HEK293 (cell line): ENCODE results near the gene METAP1D.
"Not testable (repeated sequence)": the region's sequence is repeated elsewhere in the genome, so short reads cannot be mapped to it uniquely, and the experiment has no call there.

Source experiments
- CTCF ChIA-PET: fragments of 350-600 bp; formaldehyde crosslinking; extraction: SDS; loops from one replicate; lab custom pipeline; 2021; ENCODE audit warnings: antibody characterized with exemption; lab: Yijun Ruan, JAX
- POLR2A ChIA-PET: fragments of 300-600 bp; formaldehyde crosslinking; extraction: SDS; loops from one replicate; lab custom pipeline; 2020; ENCODE audit warnings: antibody characterized with exemption, inconsistent platforms; lab: Yijun Ruan, JAX
- H3K27ac ChIP-seq: fragments of 200-500 bp; sonication (Bioruptor generic); 2 replicates; pipeline ENCODE4 v1.5.1; 2014; ENCODE audit warnings: low read depth, low read length, control low read depth, inconsistent platforms; ENCODE audit errors: extremely low read depth
- H3K36me3 ChIP-seq, 2 experiments: fragments of 200-500 bp in 1 of 2; sonication (Bioruptor generic) in 1 of 2; 1 replicate in 1 of 2; 2 replicates in 1 of 2; pipeline ENCODE4 v1.5.1; 2014 to 2017; ENCODE audit warnings: inconsistent platforms in 2 of 2, low read length in 2 of 2; ENCODE audit not compliant: control insufficient read depth in 2 of 2, insufficient read depth in 1 of 2
- H3K4me1 ChIP-seq: fragments of 200-500 bp; sonication (Bioruptor generic); 2 replicates; pipeline ENCODE4 v1.5.1; 2014; ENCODE audit warnings: mild to moderate bottlenecking, low read length, inconsistent platforms; ENCODE audit not compliant: control insufficient read depth, insufficient read depth
- H3K4me3 ChIP-seq: 2 replicates; pipeline ENCODE4 v1.5.1; 2011; ENCODE audit warnings: low read depth, mild to moderate bottlenecking, control low read depth, low read length, moderate library complexity
- H3K9me3 ChIP-seq: fragments of 200-500 bp; sonication (Bioruptor generic); 2 replicates; pipeline ENCODE4 v1.5.1; 2014; ENCODE audit warnings: low read depth, low read length, inconsistent platforms; ENCODE audit not compliant: control insufficient read depth, insufficient read depth
- BCL11A ChIP-seq: fragments of 450-650 bp; formaldehyde crosslinking; IDR thresholded peaks from 2 replicates; pipeline ENCODE4 v1.5.1; 2016; ENCODE audit warnings: low read depth, missing biosample characterization, missing genetic modification characterization
- HOXA7 ChIP-seq: sonication (generic); formaldehyde crosslinking; IDR thresholded peaks from 2 replicates; pipeline ENCODE4 v1.8.1; 2022; ENCODE audit warnings: missing genetic modification reagents, borderline replicate concordance
- MYNN ChIP-seq: fragments of 450-650 bp; formaldehyde crosslinking; IDR thresholded peaks from 2 replicates; pipeline ENCODE4 v1.5.1; 2016; ENCODE audit warnings: missing biosample characterization, missing genetic modification characterization, borderline replicate concordance
- SETDB1 ChIP-seq: IDR thresholded peaks from one replicate; pipeline ENCODE4 v1.6.1; 2017; ENCODE audit warnings: mild to moderate bottlenecking, low read length, moderate library complexity, mixed read lengths; ENCODE audit not compliant: insufficient read length
- SP7 ChIP-seq: fragments of 450-650 bp; formaldehyde crosslinking; IDR thresholded peaks from 2 replicates; pipeline ENCODE4 v1.5.1; 2016; ENCODE audit warnings: missing biosample characterization, missing genetic modification characterization
- ZNF112 ChIP-seq: fragments of 450-650 bp; formaldehyde crosslinking; IDR thresholded peaks from 2 replicates; pipeline ENCODE4 v1.5.0; 2017; ENCODE audit warnings: missing biosample characterization, missing genetic modification characterization
- ZNF121 ChIP-seq: fragments of 450-650 bp; formaldehyde crosslinking; IDR thresholded peaks from 2 replicates; pipeline ENCODE4 v1.5.1; 2016; ENCODE audit warnings: missing biosample characterization, missing genetic modification characterization
- ZNF157 ChIP-seq: fragments of 450-650 bp; formaldehyde crosslinking; IDR thresholded peaks from 2 replicates; pipeline ENCODE4 v1.5.1; 2016; ENCODE audit warnings: missing biosample characterization, missing genetic modification characterization
- ZNF214 ChIP-seq: fragments of 450-650 bp; formaldehyde crosslinking; IDR thresholded peaks from 2 replicates; pipeline ENCODE4 v1.5.1; 2017; ENCODE audit warnings: missing biosample characterization, mild to moderate bottlenecking, missing genetic modification characterization, borderline replicate concordance
- ZNF311 ChIP-seq: fragments of 450-650 bp; formaldehyde crosslinking; IDR thresholded peaks from 2 replicates; pipeline ENCODE4 v1.5.1; 2017; ENCODE audit warnings: missing biosample characterization, missing genetic modification characterization, borderline replicate concordance
- ZNF341 ChIP-seq: fragments of 450-650 bp; formaldehyde crosslinking; IDR thresholded peaks from 2 replicates; pipeline ENCODE4; 2016; ENCODE audit warnings: low read depth, missing biosample characterization, missing genetic modification characterization
- ZNF549 ChIP-seq: fragments of 450-650 bp; IDR thresholded peaks from 2 replicates; pipeline ENCODE4 v1.5.1; 2018; ENCODE audit warnings: missing biosample characterization, missing genetic modification characterization, mild to moderate bottlenecking, inconsistent platforms, moderate library complexity
- ZNF585B ChIP-seq: fragments of 450-650 bp; formaldehyde crosslinking; IDR thresholded peaks from 2 replicates; pipeline ENCODE4 v1.5.1; 2016; ENCODE audit warnings: missing biosample characterization, missing genetic modification characterization
- ZNF645 ChIP-seq: fragments of 450-650 bp; formaldehyde crosslinking; IDR thresholded peaks from 2 replicates; pipeline ENCODE4; 2016; ENCODE audit warnings: missing biosample characterization, missing genetic modification characterization
- ZNF776 ChIP-seq: fragments of 450-650 bp; formaldehyde crosslinking; IDR thresholded peaks from 2 replicates; pipeline ENCODE4 v1.5.0; 2017; ENCODE audit warnings: missing biosample characterization, missing genetic modification characterization, borderline replicate concordance
- ZNF830 ChIP-seq: fragments of 450-650 bp; IDR thresholded peaks from 2 replicates; pipeline ENCODE4 v1.5.0; 2018; ENCODE audit warnings: missing biosample characterization, missing genetic modification characterization, low read depth, mild to moderate bottlenecking, moderate library complexity
- TF ChIP-seq, protein P1 (sequence below): fragments of 450-650 bp; formaldehyde crosslinking; IDR thresholded peaks from 2 replicates; pipeline ENCODE4 v1.5.1; 2016; ENCODE audit warnings: missing biosample characterization, missing genetic modification characterization
- TF ChIP-seq, protein P2 (sequence below): fragments of 450-650 bp; formaldehyde crosslinking; IDR thresholded peaks from 2 replicates; pipeline ENCODE4 v1.5.1; 2016; ENCODE audit warnings: missing biosample characterization, missing genetic modification characterization
- TF ChIP-seq, protein P3 (sequence below): fragments of 450-650 bp; formaldehyde crosslinking; IDR thresholded peaks from 2 replicates; pipeline ENCODE4 v1.5.1; 2017; ENCODE audit warnings: missing biosample characterization, missing genetic modification characterization

Gene METAP1D

GRCh38 chr2:172056293-172056692 lies 56.5 kb downstream of the METAP1D start (continued):
- TF ChIP-seq, protein P1, sequence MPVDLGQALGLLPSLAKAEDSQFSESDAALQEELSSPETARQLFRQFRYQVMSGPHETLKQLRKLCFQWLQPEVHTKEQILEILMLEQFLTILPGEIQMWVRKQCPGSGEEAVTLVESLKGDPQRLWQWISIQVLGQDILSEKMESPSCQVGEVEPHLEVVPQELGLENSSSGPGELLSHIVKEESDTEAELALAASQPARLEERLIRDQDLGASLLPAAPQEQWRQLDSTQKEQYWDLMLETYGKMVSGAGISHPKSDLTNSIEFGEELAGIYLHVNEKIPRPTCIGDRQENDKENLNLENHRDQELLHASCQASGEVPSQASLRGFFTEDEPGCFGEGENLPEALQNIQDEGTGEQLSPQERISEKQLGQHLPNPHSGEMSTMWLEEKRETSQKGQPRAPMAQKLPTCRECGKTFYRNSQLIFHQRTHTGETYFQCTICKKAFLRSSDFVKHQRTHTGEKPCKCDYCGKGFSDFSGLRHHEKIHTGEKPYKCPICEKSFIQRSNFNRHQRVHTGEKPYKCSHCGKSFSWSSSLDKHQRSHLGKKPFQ (tag by site-specific recombination): no peak
- TF ChIP-seq ZNF341 (tag by site-specific recombination) (no peak), ZNF549 (tag by site-specific recombination) (no peak), HOXA7 (CRISPR knock-in tag) (no peak)

DNA sequence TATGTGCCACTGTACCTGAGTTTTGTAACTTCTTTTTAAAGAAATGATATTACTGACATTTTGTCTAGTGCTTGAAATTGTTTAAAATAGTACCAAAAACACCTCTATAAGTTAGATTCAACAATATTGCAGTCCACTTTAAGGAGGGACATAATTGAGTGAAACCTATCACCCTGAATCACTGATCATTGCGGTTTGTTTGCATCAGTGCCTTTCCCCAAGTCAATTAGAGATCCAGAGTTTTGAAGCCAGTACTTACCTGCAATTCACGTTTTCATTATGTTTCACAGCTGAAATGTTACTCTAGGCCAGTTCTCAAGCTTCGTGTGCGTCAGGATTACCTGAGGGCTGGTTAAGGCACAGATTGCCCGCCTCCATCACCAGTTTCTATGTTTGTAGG lies 58.9 kb downstream of the METAP1D start:
- no peaks in the 10 kb centered on the region for H3K36me3 ChIP-seq
- ChIA-PET POLR2A (interaction anchor here (1.8 to 2.0 kb wide), 2 partner anchors 26 to 38 kb away, joined by 6 read pairs; partner anchors contain the start of gene DLX1), CTCF (interaction anchor here (0.7 kb wide), 1 partner anchor 9 kb away, joined by 3 read pairs; no protein-coding TSS in a partner anchor)
- no peak overlapping the region for H3K27ac ChIP-seq
- TF ChIP-seq MYNN (tag by site-specific recombination) (no peak), ZNF112 (no peak), BCL11A (tag by site-specific recombination) (no peak), ZNF645 (tag by site-specific recombination) (no peak), ZNF311 (tag by site-specific recombination) (no peak), ZNF214 (tag by site-specific recombination) (no peak), ZNF157 (no peak), SETDB1 (no peak), SP7 (no peak), ZNF585B (tag by site-specific recombination) (no peak), ZNF776 (no peak), ZNF830 (tag by site-specific recombination) (no peak)
- TF ChIP-seq, protein P2, sequence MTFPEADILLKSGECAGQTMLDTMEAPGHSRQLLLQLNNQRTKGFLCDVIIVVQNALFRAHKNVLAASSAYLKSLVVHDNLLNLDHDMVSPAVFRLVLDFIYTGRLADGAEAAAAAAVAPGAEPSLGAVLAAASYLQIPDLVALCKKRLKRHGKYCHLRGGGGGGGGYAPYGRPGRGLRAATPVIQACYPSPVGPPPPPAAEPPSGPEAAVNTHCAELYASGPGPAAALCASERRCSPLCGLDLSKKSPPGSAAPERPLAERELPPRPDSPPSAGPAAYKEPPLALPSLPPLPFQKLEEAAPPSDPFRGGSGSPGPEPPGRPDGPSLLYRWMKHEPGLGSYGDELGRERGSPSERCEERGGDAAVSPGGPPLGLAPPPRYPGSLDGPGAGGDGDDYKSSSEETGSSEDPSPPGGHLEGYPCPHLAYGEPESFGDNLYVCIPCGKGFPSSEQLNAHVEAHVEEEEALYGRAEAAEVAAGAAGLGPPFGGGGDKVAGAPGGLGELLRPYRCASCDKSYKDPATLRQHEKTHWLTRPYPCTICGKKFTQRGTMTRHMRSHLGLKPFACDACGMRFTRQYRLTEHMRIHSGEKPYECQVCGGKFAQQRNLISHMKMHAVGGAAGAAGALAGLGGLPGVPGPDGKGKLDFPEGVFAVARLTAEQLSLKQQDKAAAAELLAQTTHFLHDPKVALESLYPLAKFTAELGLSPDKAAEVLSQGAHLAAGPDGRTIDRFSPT (tag by site-specific recombination): no peak
- TF ChIP-seq, protein P3, sequence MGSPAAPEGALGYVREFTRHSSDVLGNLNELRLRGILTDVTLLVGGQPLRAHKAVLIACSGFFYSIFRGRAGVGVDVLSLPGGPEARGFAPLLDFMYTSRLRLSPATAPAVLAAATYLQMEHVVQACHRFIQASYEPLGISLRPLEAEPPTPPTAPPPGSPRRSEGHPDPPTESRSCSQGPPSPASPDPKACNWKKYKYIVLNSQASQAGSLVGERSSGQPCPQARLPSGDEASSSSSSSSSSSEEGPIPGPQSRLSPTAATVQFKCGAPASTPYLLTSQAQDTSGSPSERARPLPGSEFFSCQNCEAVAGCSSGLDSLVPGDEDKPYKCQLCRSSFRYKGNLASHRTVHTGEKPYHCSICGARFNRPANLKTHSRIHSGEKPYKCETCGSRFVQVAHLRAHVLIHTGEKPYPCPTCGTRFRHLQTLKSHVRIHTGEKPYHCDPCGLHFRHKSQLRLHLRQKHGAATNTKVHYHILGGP (tag by site-specific recombination): no peak
- H3K4me3 ChIP-seq: no peak overlapping the region
- no peaks in the 10 kb centered on the region for H3K4me1 ChIP-seq
- no peaks in the 10 kb centered on the region for H3K9me3 ChIP-seq

GRCh38 chr2:172060118-172060517 lies 60.4 kb downstream of the METAP1D start:
- H3K27ac ChIP-seq, H3K36me3 ChIP-seq, H3K4me3 ChIP-seq, POLR2A ChIA-PET, H3K4me1 ChIP-seq, H3K9me3 ChIP-seq: not testable (repeated sequence)
- CTCF ChIA-PET: interaction anchor here (0.6 kb wide), 1 partner anchor 12 kb away, joined by 3 read pairs; no protein-coding TSS in a partner anchor
- peak; percentile 73; the same call in 1 of the 2 replicates for TF ChIP-seq ZNF121 (tag by site-specific recombination)
